Colonic mucosa (tissue), 4 donors: Measurements from ENCODE around the gene C10orf143. TPM values are rescaled to one million over a fixed set of nuclear protein-coding genes. Genes with fewer than 3 reads are reported as not detected.

Source experiments
- DNase-seq: peaks from one replicate; pipeline ENCODE4 v3.0.0-alpha.2; 2020
- H3K27ac ChIP-seq: fragments of 200-600 bp; one replicate; pipeline ENCODE4 v1.8.0; 2021
- H3K27me3 ChIP-seq: fragments of 200-600 bp; one replicate; pipeline ENCODE4 v1.8.0; 2021
- H3K36me3 ChIP-seq: fragments of 200-600 bp; one replicate; pipeline ENCODE4 v1.8.0; 2021
- H3K4me1 ChIP-seq: fragments of 200-600 bp; one replicate; pipeline ENCODE4 v1.8.0; 2021; ENCODE audit warnings: mild to moderate bottlenecking
- H3K4me3 ChIP-seq: fragments of 200-600 bp; one replicate; pipeline ENCODE4 v1.8.0; 2021
- H3K9ac ChIP-seq, 2 donors: one replicate each; pipeline ENCODE4 v1.7.0; 2013; ENCODE audit warnings: control low read depth in 2 of 2, low read depth in 2 of 2, low read length in 2 of 2
- H3K9me3 ChIP-seq: fragments of 200-600 bp; one replicate; pipeline ENCODE4 v1.8.0; 2021
- CTCF ChIP-seq: fragments of 200-600 bp; IDR thresholded peaks from one replicate; pipeline ENCODE4 v1.8.0; 2022; ENCODE audit warnings: antibody characterized with exemption, mild to moderate bottlenecking
- intact Hi-C: fragments of 100-400 bp; cut with DNase I; formaldehyde crosslinking; loops from one replicate; pipeline ENCODE4 v1.14.1; 2022
- total RNA-seq, 2 donors: library from RNA; stranded (reverse); fragmentation: NEBNext Ultra II Directional in 1 of 2; extraction: Animal tissue kit (Norgen Biotek cat#: 25700) in 1 of 2; gene quantifications; one replicate each; pipeline ENCODE4 v1.2.1, GENCODE V29; 2021
- donor health status: healthy.
- donor health status: DM: no; HTN: no; CAD: no.
- donor health status: DM: no; HTN: no; CAD: no.

The C10orf143 gene
- total RNA-seq, 2 donors from 2014 or later, result 1.9 to 3.1 TPM

GRCh38 chr10:130050721-130051120 lies 59.9 kb downstream of the C10orf143 start:
- Histone ChIP-seq H3K27ac (no peak overlapping the region), H3K9ac (no peak overlapping the region), H3K36me3 (no peaks in the 10 kb centered on the region), H3K4me3 (no peak overlapping the region), H3K27me3 (no peaks in the 10 kb centered on the region), H3K4me1 (no peaks in the 10 kb centered on the region), H3K9me3 (no peaks in the 10 kb centered on the region)
- no peak for TF ChIP-seq CTCF
- no peak for DNase-seq
- intact Hi-C loops, result no loop called here

GRCh38 chr10:130049987-130050386 lies 60.6 kb downstream of the C10orf143 start:
- TF ChIP-seq CTCF, result no peak
- Histone ChIP-seq H3K9ac (no peak overlapping the region), H3K27me3 (no peaks in the 10 kb centered on the region), H3K4me3 (no peak overlapping the region), H3K4me1 (no peaks in the 10 kb centered on the region), H3K9me3 (no peaks in the 10 kb centered on the region), H3K36me3 (no peaks in the 10 kb centered on the region), H3K27ac (no peak overlapping the region)
- intact Hi-C loops, result no loop called here
- no peak for DNase-seq

GRCh38 chr10:130049244-130049643 lies 61.4 kb downstream of the C10orf143 start:
- H3K4me3 ChIP-seq, result no peak overlapping the region
- H3K36me3 ChIP-seq, result no peaks in the 10 kb centered on the region
- DNase-seq, result no peak
- TF ChIP-seq CTCF, result no peak
- no peaks in the 10 kb centered on the region for H3K27me3 ChIP-seq
- no peaks in the 10 kb centered on the region for H3K4me1 ChIP-seq
- intact Hi-C loops, result no loop called here
- H3K9ac ChIP-seq, result no peak overlapping the region
- no peak overlapping the region for H3K27ac ChIP-seq
- no peaks in the 10 kb centered on the region for H3K9me3 ChIP-seq

GRCh38 chr10:130048081-130048480 lies 62.5 kb downstream of the C10orf143 start:
- Histone ChIP-seq H3K9me3 (no peaks in the 10 kb centered on the region), H3K4me3 (no peak overlapping the region), H3K4me1 (no peaks in the 10 kb centered on the region), H3K36me3 (no peaks in the 10 kb centered on the region), H3K27ac (no peak overlapping the region), H3K27me3 (no peaks in the 10 kb centered on the region), H3K9ac (no peak overlapping the region)
- DNase-seq, result peak; percentile 8
- intact Hi-C loops, result no loop called here
- TF ChIP-seq CTCF, result no peak

- Histone ChIP-seq H3K9ac (no peak overlapping the region), H3K27ac (no peak overlapping the region), H3K9me3 (no peaks in the 10 kb centered on the region), H3K36me3 (no peaks in the 10 kb centered on the region), H3K4me3 (no peak overlapping the region), H3K27me3 (no peaks in the 10 kb centered on the region), H3K4me1 (no peaks in the 10 kb centered on the region)
- no peak for DNase-seq
- intact Hi-C loops, result no loop called here
- no peak for TF ChIP-seq CTCF
Observed at GRCh38 chr10:130047336-130047735, 63.3 kb downstream of the C10orf143 start.

- intact Hi-C loops, result no loop called here
- TF ChIP-seq CTCF, result no peak
- H3K4me3 ChIP-seq, result no peak overlapping the region
- H3K9ac ChIP-seq, result no peak overlapping the region
- DNase-seq, result peak; percentile 12
- no peaks in the 10 kb centered on the region for H3K9me3 ChIP-seq
- H3K27me3 ChIP-seq, result no peaks in the 10 kb centered on the region
- no peak overlapping the region for H3K27ac ChIP-seq
- no peaks in the 10 kb centered on the region for H3K4me1 ChIP-seq
- no peaks in the 10 kb centered on the region for H3K36me3 ChIP-seq
Observed at GRCh38 chr10:130046591-130046990, 64.0 kb downstream of the C10orf143 start.
